Lung microvascular endothelial cell (primary cell): Measurements from ENCODE around the gene METTL1. TPM values are rescaled to one million over a fixed set of nuclear protein-coding genes. Genes with fewer than 3 reads are reported as not detected.
"Not testable (repeated sequence)": the region's sequence is repeated elsewhere in the genome, so short reads cannot be mapped to it uniquely, and the experiment has no call there.

Experiments used
- DNase-seq, 2 donors: peaks; one replicate each; pipeline versions ENCODE4 v3.0.0 to v3.0.0-alpha.2; 2010; ENCODE audit warnings: low read depth in 2 of 2
- total RNA-seq: library from RNA; depleted of rRNA; stranded (reverse); fragments of >200 nt; gene quantifications from 2 replicates; pipeline ENCODE4 v1.2.1, GENCODE V29; 2014

The METTL1 gene
- total RNA-seq, 1 donor from 2014 or later: 3.8 TPM

- no peak for DNase-seq
Measured at GRCh38 chr12:57724936-57725740, 46.8 kb downstream of the METTL1 start.

GRCh38 chr12:57724003-57724935, 47.6 kb downstream of the METTL1 start:
- no peak for DNase-seq

GRCh38 chr12:57723630-57723962, 48.3 kb downstream of the METTL1 start:
- DNase-seq: no peak

GRCh38 chr12:57722716-57723629, 48.9 kb downstream of the METTL1 start:
- no peak for DNase-seq

- DNase-seq: not testable (repeated sequence)
Measured at GRCh38 chr12:57721846-57722608, 49.9 kb downstream of the METTL1 start.

GRCh38 chr12:57720606-57721595, 51.0 kb downstream of the METTL1 start:
- no peak for DNase-seq

GRCh38 chr12:57719777-57720605, 51.9 kb downstream of the METTL1 start:
- no peak for DNase-seq

- no peak for DNase-seq
Measured at GRCh38 chr12:57718641-57719528, 53.0 kb downstream of the METTL1 start.

Other genes starting within 250 kb of the METTL1 start
- 2.8 and 6.9 TPM in 2 replicates for gene MBD6, start 249.3 kb downstream of the METTL1 start, total RNA-seq
- gene DCTN2, start 224.9 kb downstream of the METTL1 start, total RNA-seq: 83.1 and 84.8 TPM in 2 replicates
- under 0.01 TPM in 2 replicates for gene KIF5A, start 222.1 kb downstream of the METTL1 start, total RNA-seq
- gene PIP4K2C, start 180.9 kb downstream of the METTL1 start, total RNA-seq: 8.9 and 11.5 TPM in 2 replicates
- gene DTX3, start 167.3 kb downstream of the METTL1 start, total RNA-seq: 2.0 and 4.2 TPM in 2 replicates
- 1.4 and 2.0 TPM in 2 replicates for gene ARHGEF25, start 160.7 kb downstream of the METTL1 start, total RNA-seq
- gene B4GALNT1, start 138.9 kb downstream of the METTL1 start, total RNA-seq: under 0.01 TPM in 1 of 2 replicates, not detected in the other
- gene OS9, start 78.0 kb downstream of the METTL1 start, total RNA-seq: 156 and 234 TPM in 2 replicates
- 0.20 and 0.22 TPM in 2 replicates for gene AGAP2, start 33.4 kb downstream of the METTL1 start, total RNA-seq
- 41.2 and 62.5 TPM in 2 replicates for gene TSPAN31, start 27.1 kb downstream of the METTL1 start, total RNA-seq
- gene CDK4, start 19.8 kb downstream of the METTL1 start, total RNA-seq: 110 and 133 TPM in 2 replicates
- 2.4 and 5.6 TPM in 2 replicates for gene MARCHF9, start 17.0 kb downstream of the METTL1 start, total RNA-seq
- under 0.01 TPM in 2 replicates for gene CYP27B1, start 5.0 kb downstream of the METTL1 start, total RNA-seq
- 3.5 and 5.0 TPM in 2 replicates for gene EEF1AKMT3, start 509 bp upstream of the METTL1 start, total RNA-seq
- gene TSFM, start 10.7 kb upstream of the METTL1 start, total RNA-seq: 15.5 and 18.5 TPM in 2 replicates
- 0.65 and 2.2 TPM in 2 replicates for gene AVIL, start 46.6 kb upstream of the METTL1 start, total RNA-seq
- gene CTDSP2, start 74.6 kb upstream of the METTL1 start, total RNA-seq: 47.9 and 62.3 TPM in 2 replicates
- 7.4 and 13.1 TPM in 2 replicates for gene ATP23, start 169.5 kb upstream of the METTL1 start, total RNA-seq